GM13976 (cell line): ENCODE results near the gene NGF.

ENCODE experiments used
- DNase-seq: peaks from one replicate; pipeline ENCODE4 v3.0.0; 2012; ENCODE audit warnings: low spot score
- CTCF ChIP-seq: IDR thresholded peaks from 2 replicates; pipeline ENCODE4 v1.5.1; 2012; ENCODE audit warnings: borderline replicate concordance, mild to moderate bottlenecking; ENCODE audit not compliant: insufficient read depth; ENCODE audit errors: extremely low read depth, missing control alignments, control extremely low read depth
- in situ Hi-C: fragments of 300-500 bp; cut with MboI; formaldehyde crosslinking; loops from one replicate; pipeline ENCODE4 v1.12.0; 2022; ENCODE audit warnings: low sequenced_read_pairs, mixed read lengths, inconsistent platforms; ENCODE audit not compliant: unreplicated experiment

The NGF gene

DNA sequence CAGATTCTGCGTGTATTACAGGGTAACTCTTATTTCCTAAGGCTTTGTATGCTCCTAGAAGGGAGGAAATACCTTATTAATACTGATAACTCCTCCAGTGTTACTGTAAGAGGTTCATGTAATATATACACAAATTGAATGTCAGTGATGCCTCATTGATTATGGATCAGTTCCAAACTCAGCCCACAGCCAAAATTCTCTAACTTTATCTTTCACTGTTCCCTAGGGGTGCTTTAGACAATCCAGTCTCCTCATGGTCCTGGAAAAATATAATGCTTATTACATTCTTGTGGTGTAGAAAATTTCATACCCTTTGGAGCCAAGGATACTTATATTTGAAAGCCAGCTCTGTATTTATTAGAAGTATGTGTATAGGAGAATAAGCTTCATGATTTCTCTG lies 73.0 kb downstream of the NGF start:
- TF ChIP-seq CTCF: no peak
- DNase-seq: no peak
- in situ Hi-C loops: no loop called here

- no peak for TF ChIP-seq CTCF
- DNase-seq: no peak
- in situ Hi-C loops: no loop called here
Measured at GRCh38 chr1:115262886-115263285, 75.2 kb downstream of the NGF start.

DNA sequence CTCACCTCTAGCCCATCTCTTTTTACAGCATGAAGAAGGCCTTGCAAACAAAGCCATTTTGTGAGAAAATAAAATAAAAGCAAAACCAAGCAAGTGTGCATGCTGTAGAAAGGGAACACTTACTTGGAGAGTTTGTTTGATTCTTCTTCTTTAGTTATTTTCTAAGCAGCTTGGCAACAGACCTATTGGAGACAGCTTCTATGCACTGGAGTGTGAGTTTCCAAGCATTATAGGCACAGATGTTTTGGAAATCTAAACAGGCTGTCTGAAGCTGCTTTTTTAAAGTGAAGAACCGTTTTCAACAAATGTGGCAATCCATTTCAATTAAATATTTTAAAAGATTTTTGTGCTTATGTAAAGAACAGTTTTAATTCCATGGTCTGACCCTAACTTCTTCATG lies 76.6 kb downstream of the NGF start:
- in situ Hi-C loops: no loop called here
- DNase-seq: no peak
- no peak for TF ChIP-seq CTCF

GRCh38 chr1:115258302-115258866 lies 79.7 kb downstream of the NGF start:
- in situ Hi-C loops: no loop called here
- DNase-seq: no peak
- TF ChIP-seq CTCF: no peak

GRCh38 chr1:115257591-115257990 lies 80.5 kb downstream of the NGF start:
- no peak for DNase-seq
- in situ Hi-C loops: no loop called here
- TF ChIP-seq CTCF: no peak

GRCh38 chr1:115255154-115255553 lies 82.9 kb downstream of the NGF start:
- in situ Hi-C loops: no loop called here
- DNase-seq: no peak
- TF ChIP-seq CTCF: no peak

DNA sequence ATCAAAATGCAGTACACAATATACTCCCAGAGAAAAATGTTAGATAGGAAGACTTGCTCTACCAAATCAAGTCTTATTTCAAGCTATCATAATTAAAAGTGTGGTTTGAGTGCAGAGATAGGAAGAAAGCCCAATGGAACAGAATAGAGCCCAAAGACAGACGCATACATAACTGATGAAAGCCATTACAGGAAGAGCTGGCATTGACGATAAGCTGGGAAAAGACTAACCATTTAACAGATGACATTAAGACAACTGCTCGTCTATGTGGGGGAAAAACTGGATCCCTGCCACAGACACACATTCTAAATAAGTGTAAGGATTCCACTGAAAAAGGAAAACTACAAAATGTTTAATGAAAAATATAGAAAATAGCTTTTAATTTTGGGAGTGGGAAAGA lies 85.5 kb downstream of the NGF start:
- in situ Hi-C loops: no loop called here
- no peak for DNase-seq
- no peak for TF ChIP-seq CTCF
